HG02798 (cell line): ENCODE measurements around the gene KIF13A.
"Not testable (repeated sequence)": the region's sequence is repeated elsewhere in the genome, so short reads cannot be mapped to it uniquely, and the experiment has no call there.

Experiments
- ATAC-seq: cut with Tn5 transposase; IDR thresholded peaks from one replicate; pipeline ENCODE4 v1.9.1; 2021; ENCODE audit warnings: mild to moderate bottlenecking; ENCODE audit not compliant: unreplicated experiment, poor library complexity

Gene KIF13A

GRCh38 chr6:17935188-17936149 lies 52.0 kb downstream of the KIF13A start:
- ATAC-seq = no peak

DNA sequence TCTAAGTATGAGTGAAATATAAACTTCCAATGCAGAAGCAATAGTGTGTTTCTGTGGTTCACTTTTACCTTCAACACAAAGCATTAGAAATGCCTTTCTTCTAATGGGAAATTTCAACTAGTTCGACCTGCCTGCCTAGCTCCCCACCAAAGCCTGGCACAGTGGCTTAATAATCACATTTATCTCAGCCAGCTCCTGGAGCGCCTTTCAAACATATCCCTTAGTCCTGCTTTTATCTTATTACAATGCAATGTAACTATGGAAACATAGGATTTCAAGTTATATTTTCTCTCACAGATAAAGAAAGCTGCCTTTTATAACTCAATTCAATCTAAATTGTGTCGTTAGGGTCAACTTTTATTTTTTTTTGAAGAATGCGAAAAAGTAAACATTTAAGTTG lies 53.7 kb downstream of the KIF13A start:
- no peak for ATAC-seq

DNA sequence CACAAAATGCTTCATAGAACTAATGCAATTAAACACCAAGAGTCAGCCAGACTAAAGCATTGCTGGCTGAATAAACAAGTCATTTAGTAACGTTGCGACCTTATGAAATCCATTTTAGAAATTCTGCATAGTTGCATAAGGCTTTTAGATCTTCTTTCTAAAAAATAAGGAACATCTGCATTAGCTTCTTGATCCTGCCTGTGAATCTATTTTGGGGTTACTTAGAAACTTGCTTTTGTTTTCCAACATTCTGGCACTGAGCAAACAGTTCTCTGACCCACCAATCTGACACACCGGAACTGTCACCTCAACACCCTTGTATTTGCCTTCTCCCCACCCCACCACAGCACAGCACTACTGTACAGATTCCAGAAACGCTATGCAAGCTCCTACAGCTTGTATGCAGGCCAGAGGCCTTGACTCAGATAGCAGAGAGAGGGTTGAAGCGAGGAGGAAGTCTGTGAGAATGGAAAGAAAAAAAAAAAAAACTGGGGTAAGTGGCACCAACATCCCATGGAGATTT lies 55.0 kb downstream of the KIF13A start:
- no peak for ATAC-seq

- no peak for ATAC-seq
These were observed 56.2 kb downstream of the KIF13A start for GRCh38 chr6:17931227-17931626.

DNA sequence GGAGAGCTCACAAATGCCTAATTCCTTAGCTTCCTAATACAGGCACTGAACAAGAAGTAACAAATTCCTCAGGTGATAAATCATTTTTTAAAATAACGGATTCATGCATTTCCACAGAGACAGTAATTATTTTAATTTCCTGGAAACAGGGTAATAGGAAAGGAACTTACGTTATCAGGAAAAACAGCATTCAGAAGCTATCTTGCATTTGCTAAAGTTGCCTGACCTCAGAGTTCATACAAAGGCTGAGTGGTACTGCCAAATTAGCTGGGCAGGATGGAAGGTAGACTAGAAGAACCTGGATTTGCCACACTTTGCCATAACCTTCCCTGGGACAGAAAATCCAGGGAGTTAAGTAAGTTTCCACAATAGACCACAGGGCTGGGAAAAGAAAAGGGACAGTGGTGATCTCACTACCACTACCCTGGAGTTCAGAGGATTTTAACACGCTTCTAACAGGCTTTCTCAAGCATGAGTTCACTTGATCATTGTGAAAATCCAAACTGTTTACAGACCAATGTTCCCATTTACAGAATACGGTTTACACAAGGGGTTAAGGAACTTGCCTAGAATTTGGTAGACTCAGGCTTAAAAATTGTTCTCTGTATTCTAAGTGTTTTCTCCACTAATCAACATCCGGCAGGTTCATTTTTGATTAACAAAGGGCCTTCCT lies 57.0 kb downstream of the KIF13A start:
- ATAC-seq = no peak

GRCh38 chr6:17928514-17929430 lies 58.7 kb downstream of the KIF13A start:
- ATAC-seq = no peak

GRCh38 chr6:17927705-17928104 lies 59.7 kb downstream of the KIF13A start:
- ATAC-seq = no peak

DNA sequence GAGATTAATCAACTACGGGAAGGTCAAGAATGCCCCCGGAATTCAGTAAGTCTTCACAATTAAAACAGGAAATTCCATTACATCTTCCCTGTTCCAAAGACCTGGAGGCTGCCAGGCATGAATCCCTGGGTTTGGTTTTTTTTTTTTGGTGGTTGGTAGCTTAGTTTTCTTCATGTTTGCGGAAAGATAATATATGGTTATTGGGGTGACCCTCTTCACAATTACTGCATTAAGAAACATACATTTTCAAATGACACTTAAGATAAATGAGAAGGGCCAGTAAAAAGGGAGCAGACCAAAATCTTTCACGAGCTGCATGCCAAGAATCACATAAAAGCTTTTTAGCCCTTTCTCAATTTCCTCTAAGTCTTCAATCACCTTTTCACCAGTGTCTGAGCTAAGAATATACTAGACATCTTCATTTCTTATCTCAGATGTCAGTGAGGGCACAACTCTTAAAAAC lies 64.0 kb downstream of the KIF13A start:
- no peak for ATAC-seq

DNA sequence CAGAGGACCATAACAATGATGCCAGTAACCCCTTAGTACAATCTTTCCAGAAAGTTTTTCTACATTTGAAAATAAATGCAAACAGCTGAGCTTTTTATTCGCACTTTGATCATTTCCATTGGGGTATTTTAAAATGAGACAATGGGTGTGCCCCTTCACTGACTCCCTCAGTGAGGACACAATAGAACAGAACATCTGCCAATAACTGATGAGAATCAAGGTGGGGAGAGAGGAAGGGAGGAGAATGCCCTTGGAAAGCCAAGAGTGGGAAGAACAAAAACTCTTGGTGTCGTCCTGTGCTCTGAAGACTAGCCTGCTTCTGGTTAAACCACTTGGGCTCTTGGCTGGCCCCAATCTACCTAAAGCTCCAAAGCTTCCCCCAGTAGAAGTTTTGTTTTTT lies 66.0 kb downstream of the KIF13A start:
- no peak for ATAC-seq

GRCh38 chr6:17919496-17919895 lies 67.9 kb downstream of the KIF13A start:
- ATAC-seq = no peak

DNA sequence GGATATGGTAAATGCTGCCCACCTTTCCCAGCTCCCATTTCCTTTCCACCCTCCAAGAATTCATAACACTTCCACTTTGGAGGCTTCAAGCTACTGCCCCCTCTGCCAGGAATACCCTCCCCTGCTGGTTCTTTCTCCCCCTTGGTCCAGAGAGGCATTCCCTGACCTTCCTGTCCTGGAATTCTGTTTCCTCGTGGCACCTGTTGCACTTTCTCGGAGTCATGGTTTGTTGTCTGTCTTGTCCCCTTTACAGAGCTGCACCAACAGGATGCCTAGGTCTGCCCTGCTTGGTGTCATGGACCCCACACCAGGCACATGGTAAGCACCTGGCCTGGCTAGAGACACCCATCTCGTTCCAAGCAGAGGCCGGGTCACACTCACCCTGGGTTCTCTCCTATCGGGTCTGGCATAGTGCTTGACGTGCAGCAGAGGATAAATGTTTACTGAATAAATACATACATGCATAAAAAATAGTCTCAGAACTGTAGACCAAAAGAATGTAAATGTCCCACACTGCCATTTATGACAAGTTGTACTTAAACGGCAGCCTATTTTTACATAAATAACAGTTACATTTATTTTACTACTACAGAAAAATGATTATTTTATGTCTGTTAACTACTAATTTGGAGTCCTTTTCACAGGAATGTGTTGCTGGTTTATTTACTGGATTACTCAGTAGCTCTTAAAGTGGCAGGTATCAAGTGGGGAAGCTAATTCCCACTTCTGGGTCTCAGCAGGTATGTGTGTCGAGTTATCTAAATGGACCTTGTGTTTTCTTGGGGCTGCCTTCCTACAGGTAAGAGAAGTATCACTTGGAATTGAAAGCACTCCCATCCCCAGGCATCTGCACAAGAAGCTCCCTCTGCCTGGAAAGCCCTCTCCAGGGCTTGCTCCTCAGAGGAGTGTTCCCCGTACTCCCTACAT lies 69.3 kb downstream of the KIF13A start:
- ATAC-seq = no peak

DNA sequence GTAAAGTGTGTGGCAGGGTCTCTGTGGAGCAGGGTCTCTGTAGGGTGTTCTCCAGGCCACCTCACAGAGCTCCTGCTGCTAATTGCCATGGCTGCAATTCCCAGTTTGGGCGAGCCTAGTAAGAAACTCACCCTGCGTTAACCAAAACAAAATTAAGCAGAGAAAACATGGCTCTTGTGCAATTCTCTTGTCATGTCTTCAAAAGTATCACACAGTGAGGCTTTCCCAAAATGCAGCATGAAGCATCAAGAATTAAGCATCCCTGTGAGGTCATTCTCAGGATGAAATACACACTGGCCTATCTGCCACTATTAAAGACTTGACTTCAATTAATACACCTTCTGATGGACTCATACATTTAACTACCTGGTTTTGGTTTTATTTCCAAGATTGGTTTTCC lies 72.8 kb downstream of the KIF13A start:
- no peak for ATAC-seq

- ATAC-seq = no peak
These were observed 74.9 kb downstream of the KIF13A start for GRCh38 chr6:17912521-17912920.

- ATAC-seq = not testable (repeated sequence)
These were observed 75.8 kb downstream of the KIF13A start for GRCh38 chr6:17911656-17912055.

- ATAC-seq = no peak
These were observed 77.2 kb downstream of the KIF13A start for GRCh38 chr6:17910189-17910588.

GRCh38 chr6:17908831-17909230 lies 78.6 kb downstream of the KIF13A start:
- no peak for ATAC-seq

- no peak for ATAC-seq
These were observed 79.8 kb downstream of the KIF13A start for GRCh38 chr6:17907406-17908229.
